Kidney (tissue), 14 donors: ENCODE measurements around the gene TSPOAP1. TPM values are rescaled to one million over a fixed set of nuclear protein-coding genes. Genes with fewer than 3 reads are reported as not detected.

Source experiments
- DNase-seq, 5 donors: peaks; one replicate each; pipeline ENCODE4 v3.0.0-alpha.2; 2013 to 2020
- FAIRE-seq: peaks from 2 replicates; lab custom pipeline; 2012; peaks lifted over from hg19 to GRCh38; lab: Jason Lieb, UNC
- H3K27ac ChIP-seq, 2 donors: one replicate each; pipeline ENCODE4 v1.7.0; 2013; ENCODE audit warnings: low read depth in 2 of 2, low read length in 2 of 2, inconsistent platforms in 1 of 2
- H3K27me3 ChIP-seq: one replicate; pipeline ENCODE4 v1.7.1; 2013; ENCODE audit warnings: low read length, inconsistent platforms; ENCODE audit not compliant: control insufficient read depth, insufficient read depth
- H3K36me3 ChIP-seq, 3 donors: one replicate each; pipeline versions ENCODE4 v1.7.0 to v1.7.1; 2013; ENCODE audit warnings: low read length in 3 of 3, control low read depth in 1 of 3, inconsistent platforms in 1 of 3; ENCODE audit not compliant: insufficient read depth in 3 of 3, control insufficient read depth in 2 of 3
- H3K4me1 ChIP-seq, 3 donors: one replicate each; pipeline versions ENCODE4 v1.7.0 to v1.7.1; 2013; ENCODE audit warnings: low read length in 3 of 3, inconsistent platforms in 1 of 3, low read depth in 1 of 3; ENCODE audit not compliant: control insufficient read depth in 2 of 3, insufficient read depth in 2 of 3
- H3K4me3 ChIP-seq, 3 donors: one replicate each; pipeline versions ENCODE4 v1.7.0 to v1.8.1; 2013; ENCODE audit warnings: low read length in 3 of 3, control low read depth in 1 of 3, inconsistent platforms in 1 of 3
- H3K9ac ChIP-seq, 3 donors: one replicate each; pipeline versions ENCODE4 v1.7.0 to v1.7.1; 2013; ENCODE audit warnings: low read length in 3 of 3, control low read depth in 1 of 3, inconsistent platforms in 1 of 3
- H3K9me3 ChIP-seq, 3 donors: one replicate each; pipeline versions ENCODE4 v1.7.0 to v1.7.1; 2013; ENCODE audit warnings: low read length in 3 of 3, control low read depth in 1 of 3, inconsistent platforms in 1 of 3; ENCODE audit not compliant: control insufficient read depth in 2 of 3, insufficient read depth in 1 of 3
- CTCF ChIP-seq: IDR thresholded peaks from 3 replicates; pipeline ENCODE4 v1.5.1; 2012; ENCODE audit warnings: mild to moderate bottlenecking, moderate library complexity, borderline replicate concordance; ENCODE audit not compliant: insufficient read depth; ENCODE audit errors: extremely low read depth
- intact Hi-C: fragments of 100-400 bp; cut with DNase I; formaldehyde crosslinking; loops from one replicate; pipeline ENCODE4 v1.11.1; 2022
- polyA plus RNA-seq: library from polyadenylated mRNA; stranded (reverse); fragments of 350-450 nt; fragmentation: Illumina TruSeq; extraction: RNeasy Lipid Tissue Mini Kit (QIAGEN cat#74804); gene quantifications from one replicate; pipeline ENCODE4 v1.2.3, GENCODE V29; 2014; ENCODE audit warnings: low read depth, low replicate concordance; ENCODE audit not compliant: insufficient read depth
- total RNA-seq: library from RNA; stranded (reverse); fragmentation: NEBNext Ultra II Directional; extraction: Animal tissue kit (Norgen Biotek cat#: 25700); gene quantifications from one replicate; pipeline ENCODE4 v1.2.1, GENCODE V29; 2021
- donor health status: control.
- donor health status: control.
- donor health status: control.
- donor health status: control.
- donor health status: control.
- donor health status: DM: yes; HTN: yes; CAD: no.
- donor health status: Normal renal cell carcinoma (clear cell type).

Gene TSPOAP1
- total and polyA plus RNA-seq, 2 donors from 2014 or later: 12.5 to 30.6 TPM

- no peaks in the 10 kb centered on the region for H3K27me3 ChIP-seq
- H3K9ac ChIP-seq: no peak overlapping the region
- H3K9me3 ChIP-seq: no peaks in the 10 kb centered on the region
- no peak for TF ChIP-seq CTCF
- H3K4me1 ChIP-seq: peaks cover 0 to 7% (median 4%) of the 10 kb centered on the region in 3 donors
- H3K36me3 ChIP-seq: peaks cover 0 to 16% (median 2%) of the 10 kb centered on the region in 3 donors
- FAIRE-seq (no peak), DNase-seq (no peak)
- H3K27ac ChIP-seq: no peak overlapping the region
- no peak overlapping the region for H3K4me3 ChIP-seq
- intact Hi-C loops: no loop called here
These were observed 29.0 kb upstream of the TSPOAP1 start for GRCh38 chr17:58357312-58358297.

- Histone ChIP-seq H3K27me3 (no peaks in the 10 kb centered on the region), H3K4me3 (no peak overlapping the region), H3K9me3 (no peaks in the 10 kb centered on the region), H3K4me1 (peaks cover 0 to 10% (median 7%) of the 10 kb centered on the region in 3 donors), H3K36me3 (peaks cover 0 to 16% (median 2%) of the 10 kb centered on the region in 3 donors), H3K9ac (no peak overlapping the region), H3K27ac (no peak overlapping the region)
- intact Hi-C loops: no loop called here
- no peak for TF ChIP-seq CTCF
- FAIRE-seq: no peak
- no peak for DNase-seq
These were observed 27.6 kb upstream of the TSPOAP1 start for GRCh38 chr17:58356231-58356630.

- H3K27me3 ChIP-seq: no peaks in the 10 kb centered on the region
- TF ChIP-seq CTCF: no peak
- FAIRE-seq (no peak), DNase-seq (no peak)
- intact Hi-C loops: no loop called here
- H3K4me3 ChIP-seq: no peak overlapping the region
- peaks cover 0 to 11% (median 9%) of the 10 kb centered on the region in 3 donors for H3K4me1 ChIP-seq
- peaks cover 1 to 17% (median 3%) of the 10 kb centered on the region in 3 donors for H3K36me3 ChIP-seq
- no peak overlapping the region for H3K9ac ChIP-seq
- H3K9me3 ChIP-seq: no peaks in the 10 kb centered on the region
- no peak overlapping the region for H3K27ac ChIP-seq
These were observed 26.1 kb upstream of the TSPOAP1 start for GRCh38 chr17:58354541-58355216.
